IMR-90 (cell line): ENCODE data around the gene BCHE. TPM values are rescaled to one million over a fixed set of nuclear protein-coding genes. Genes with fewer than 3 reads are reported as not detected.

ENCODE experiments used
- ATAC-seq: fragments of 200-7000 bp; cut with Tn5 transposase; 2 replicates; pipeline ENCODE4 v1.9.1; 2020; ENCODE audit warnings: low read depth, mild to moderate bottlenecking, moderate library complexity
- BruUV-seq: library from RNA; stranded (reverse); fragments of 400-500 nt; replicated peaks from 2 replicates; lab custom pipeline; 2021; lab: Mats Ljungman, UMichigan
- CTCF ChIA-PET: fragments of 300-600 bp; formaldehyde crosslinking; extraction: SDS; loops from one replicate; lab custom pipeline; 2021; ENCODE audit warnings: antibody characterized with exemption; lab: Yijun Ruan, JAX
- POLR2A ChIA-PET: fragments of 300-600 bp; sonication (Branson Sonifier 250); formaldehyde crosslinking; loops from one replicate; lab custom pipeline; 2022; ENCODE audit warnings: antibody characterized with exemption; ENCODE audit not compliant: unreplicated experiment; lab: Charles Lee
- DNase-seq: peaks from one replicate; pipeline ENCODE4 v3.0.0; 2013
- H2AFZ ChIP-seq: replicated peaks from 2 replicates; pipeline ENCODE3; 2013; ENCODE audit warnings: low read length, mild to moderate bottlenecking; ENCODE audit not compliant: poor library complexity
- H2AK5ac ChIP-seq: 2 replicates; pipeline ENCODE4 v1.6.1; 2013; ENCODE audit warnings: low read depth, low read length, inconsistent platforms
- H2AK9ac ChIP-seq: replicated peaks from 2 replicates; pipeline ENCODE3; 2013; ENCODE audit warnings: mild to moderate bottlenecking, low read depth, low read length, moderate library complexity; ENCODE audit not compliant: poor library complexity
- H2BK120ac ChIP-seq: 2 replicates; pipeline ENCODE4 v1.6.1; 2013; ENCODE audit warnings: low read depth, low read length, inconsistent platforms
- H2BK15ac ChIP-seq: 3 replicates; pipeline ENCODE4 v1.6.1; 2013; ENCODE audit warnings: low read depth, low read length, inconsistent platforms
- H2BK20ac ChIP-seq: 2 replicates; pipeline ENCODE4 v1.6.1; 2013; ENCODE audit warnings: low read depth, mild to moderate bottlenecking, inconsistent platforms, low read length, moderate library complexity
- H2BK5ac ChIP-seq: 2 replicates; pipeline ENCODE4 v1.6.1; 2013; ENCODE audit warnings: mild to moderate bottlenecking, low read depth, low read length, inconsistent platforms; ENCODE audit not compliant: poor library complexity, severe bottlenecking
- H3K14ac ChIP-seq: replicated peaks from 2 replicates; pipeline ENCODE4 v1.6.1; 2013; ENCODE audit warnings: low read depth, low read length, inconsistent platforms
- H3K18ac ChIP-seq: 2 replicates; pipeline ENCODE4 v1.6.1; 2013; ENCODE audit warnings: low read depth, low read length, control low read depth
- H3K23ac ChIP-seq: 2 replicates; pipeline ENCODE4 v1.6.1; 2013; ENCODE audit warnings: low read depth, low read length, inconsistent platforms
- H3K27ac ChIP-seq: 2 replicates; pipeline ENCODE4 v1.5.1; 2013; ENCODE audit warnings: mild to moderate bottlenecking, control low read depth, low read length; ENCODE audit not compliant: insufficient read depth
- H3K27me3 ChIP-seq: 2 replicates; pipeline ENCODE4 v1.6.1; 2013; ENCODE audit warnings: low read length; ENCODE audit not compliant: control insufficient read depth, insufficient read depth
- H3K36me3 ChIP-seq: 2 replicates; pipeline ENCODE4 v1.6.1; 2013; ENCODE audit warnings: low read length, mixed read lengths; ENCODE audit not compliant: control insufficient read depth, insufficient read depth
- H3K4ac ChIP-seq: 2 replicates; pipeline ENCODE4 v1.6.1; 2013; ENCODE audit warnings: low read depth, low read length, inconsistent platforms
- H3K4me1 ChIP-seq: 2 replicates; pipeline ENCODE4 v1.6.1; 2013; ENCODE audit warnings: low read length, mixed read lengths; ENCODE audit not compliant: control insufficient read depth, insufficient read depth
- H3K4me2 ChIP-seq: 2 replicates; pipeline ENCODE4 v1.6.1; 2013; ENCODE audit warnings: low read depth, mild to moderate bottlenecking, control low read depth, low read length, moderate library complexity
- H3K4me3 ChIP-seq: 2 replicates; pipeline ENCODE4 v1.5.1; 2013; ENCODE audit warnings: low read depth, mild to moderate bottlenecking, control low read depth, low read length, moderate library complexity; ENCODE audit not compliant: insufficient read depth
- H3K56ac ChIP-seq: 2 replicates; pipeline ENCODE4 v1.6.1; 2013; ENCODE audit warnings: low read length, inconsistent platforms; ENCODE audit not compliant: insufficient read depth; ENCODE audit errors: extremely low read depth
- H3K79me1 ChIP-seq, 2 experiments: 2 replicates each; pipeline ENCODE4 v1.6.1; 2013; ENCODE audit warnings: low read length in 2 of 2, inconsistent platforms in 1 of 2, low read depth in 1 of 2
- H3K9ac ChIP-seq: 2 replicates; pipeline ENCODE4 v1.6.1; 2013; ENCODE audit warnings: low read depth, low read length, control low read depth
- H3K9me1 ChIP-seq: 2 replicates; pipeline ENCODE4 v1.6.1; 2013; ENCODE audit warnings: low read length, inconsistent platforms; ENCODE audit not compliant: insufficient read depth
- H3K9me3 ChIP-seq: 2 replicates; pipeline ENCODE4 v1.6.1; 2013; ENCODE audit warnings: low read length; ENCODE audit not compliant: control insufficient read depth, insufficient read depth
- H4K20me1 ChIP-seq: 2 replicates; pipeline ENCODE4 v1.6.1; 2013; ENCODE audit warnings: low read length, inconsistent platforms; ENCODE audit not compliant: insufficient read depth
- H4K5ac ChIP-seq: 2 replicates; pipeline ENCODE4 v1.6.1; 2013; ENCODE audit warnings: mild to moderate bottlenecking, low read depth, low read length, control low read depth
- H4K8ac ChIP-seq, 2 experiments: 2 replicates each; pipeline ENCODE4 v1.6.1; 2013; ENCODE audit warnings: low read depth in 2 of 2, low read length in 2 of 2, control low read depth in 1 of 2, inconsistent platforms in 1 of 2
- H4K91ac ChIP-seq: 2 replicates; pipeline ENCODE4 v1.6.1; 2013; ENCODE audit warnings: low read depth, low read length, inconsistent platforms; ENCODE audit not compliant: insufficient read depth
- BHLHE40 ChIP-seq: fragments of 150-350 bp; IDR thresholded peaks from 2 replicates; pipeline ENCODE4 v1.6.1; 2016; ENCODE audit warnings: mild to moderate bottlenecking, low read depth, low read length
- CEBPB ChIP-seq: IDR thresholded peaks from 2 replicates; pipeline ENCODE4 v1.6.1; 2012; ENCODE audit warnings: low read depth, low read length, improper control_type of control experiment
- CHD1 ChIP-seq: IDR thresholded peaks from 2 replicates; pipeline ENCODE4 v1.6.1; 2012; ENCODE audit warnings: low read depth, low read length, improper control_type of control experiment
- FOS ChIP-seq: fragments of 150-350 bp; IDR thresholded peaks from 2 replicates; pipeline ENCODE4 v1.6.1; 2016; ENCODE audit warnings: low read depth, low read length
- MAFK ChIP-seq: IDR thresholded peaks from 2 replicates; pipeline ENCODE4 v1.6.1; 2012; ENCODE audit warnings: low read depth, low read length, improper control_type of control experiment
- MAZ ChIP-seq: IDR thresholded peaks from 2 replicates; pipeline ENCODE4 v1.6.1; 2012; ENCODE audit warnings: low read depth, mild to moderate bottlenecking, low read length, improper control_type of control experiment, moderate library complexity, borderline replicate concordance
- MXI1 ChIP-seq: IDR thresholded peaks from 2 replicates; pipeline ENCODE4 v1.6.1; 2012; ENCODE audit warnings: low read depth, mild to moderate bottlenecking, low read length, moderate library complexity, borderline replicate concordance
- NFE2L2 ChIP-seq: fragments of 150-350 bp; IDR thresholded peaks from 2 replicates; pipeline ENCODE4 v1.6.1; 2016; ENCODE audit warnings: low read depth, mild to moderate bottlenecking, low read length
- POLR2A ChIP-seq: IDR thresholded peaks from 2 replicates; pipeline ENCODE4 v1.6.1; 2012; ENCODE audit warnings: mild to moderate bottlenecking, low read depth, low read length
- RAD21 ChIP-seq: IDR thresholded peaks from 2 replicates; pipeline ENCODE4 v1.6.1; 2012; ENCODE audit warnings: low read length, improper control_type of control experiment
- RCOR1 ChIP-seq: IDR thresholded peaks from 2 replicates; pipeline ENCODE4 v1.6.1; 2012; ENCODE audit warnings: mild to moderate bottlenecking, low read length, improper control_type of control experiment; ENCODE audit not compliant: insufficient replicate concordance
- RFX5 ChIP-seq: IDR thresholded peaks from 2 replicates; pipeline ENCODE4 v1.8.0; 2012; ENCODE audit warnings: low read depth, mild to moderate bottlenecking, low read length, moderate library complexity
- SMC3 ChIP-seq: fragments of 150-350 bp; IDR thresholded peaks from 2 replicates; pipeline ENCODE4 v1.6.1; 2016; ENCODE audit warnings: low read depth, mild to moderate bottlenecking, antibody characterized with exemption, low read length, moderate library complexity
- WGBS, 2 experiments: methylation state at CpG; one replicate each; pipeline versions ENCODE4 v1.1.5 to v1.1.7; 2013; ENCODE audit warnings: missing lambda C conversion rate in 2 of 2; ENCODE audit not compliant: insufficient read length in 1 of 2; ENCODE audit errors: extremely low coverage in 2 of 2; 5-methylcytosine and 5-hydroxymethylcytosine counted together
- dilution Hi-C: fragments of 300-500 bp; cut with HindIII; formaldehyde crosslinking; loops from one replicate; pipeline ENCODE4 v1.14.3; 2018; ENCODE audit warnings: low sequenced_read_pairs; ENCODE audit not compliant: unreplicated experiment
- in situ Hi-C: fragments of 300-500 bp; cut with MboI; formaldehyde crosslinking; loops from 3 replicates; pipeline ENCODE4 v1.14.3; 2019; ENCODE audit warnings: low sequenced_read_pairs, inconsistent platforms, mixed read lengths
- intact Hi-C: fragments of 100-400 bp; cut with micrococcal nuclease; formaldehyde crosslinking; loops from 2 replicates; pipeline ENCODE4 v1.10.0; 2022
- polyA plus RNA-seq, 3 experiments: library from polyadenylated mRNA; depleted of rRNA; stranded (reverse); fragments of >200 nt; gene quantifications; 2 replicates each; pipeline ENCODE4 v1.2.3, GENCODE V29; 2012; ENCODE audit warnings: low replicate concordance in 1 of 3
- total RNA-seq: library from RNA; depleted of rRNA; stranded (reverse); fragments of >200 nt; gene quantifications from 2 replicates; pipeline ENCODE4 v1.2.3, GENCODE V29; 2012
- TF ChIP-seq, protein P1 (sequence below): fragments of 150-350 bp; IDR thresholded peaks from 2 replicates; pipeline ENCODE4 v1.6.1; 2016; ENCODE audit warnings: low read depth, mild to moderate bottlenecking, low read length, moderate library complexity, borderline replicate concordance
- TF ChIP-seq, protein P2 (sequence below): conservative IDR thresholded peaks from 2 replicates; pipeline ENCODE4 v1.5.1; 2012; ENCODE audit warnings: mild to moderate bottlenecking, low read depth, low read length, improper control_type of control experiment
- TF ChIP-seq, protein P3 (sequence below): fragments of 150-350 bp; IDR thresholded peaks from 2 replicates; pipeline ENCODE4 v1.6.1; 2017; ENCODE audit warnings: mild to moderate bottlenecking, antibody characterized with exemption, low read length, low read depth

The BCHE gene
- total and polyA plus RNA-seq, 2 of the 4 experiments (the other 2 are of a cell fraction): 1.5 to 1.6 TPM

DNA sequence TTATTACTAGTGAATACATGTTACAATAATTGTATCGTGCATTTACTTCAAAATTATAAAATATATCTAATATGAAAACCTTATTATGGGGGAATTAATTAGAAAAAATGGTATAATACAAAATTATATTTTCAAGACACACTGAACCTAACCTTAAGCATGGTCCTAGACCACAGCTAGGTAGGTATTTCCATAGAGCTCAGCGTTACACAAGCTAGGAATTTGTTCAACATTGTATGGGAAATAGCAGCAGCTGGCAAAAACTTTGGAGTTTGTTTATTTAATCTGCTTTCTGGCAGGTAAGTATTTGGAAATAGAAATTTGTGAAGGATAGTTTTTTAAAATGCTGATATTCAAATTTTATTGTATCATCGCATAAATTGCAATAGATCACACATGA lies 52.9 kb downstream of the BCHE start:
- Histone ChIP-seq H2BK15ac (no peak overlapping the region), H3K4ac (no peak overlapping the region), H3K23ac (no peak overlapping the region), H2AK9ac (no peak overlapping the region), H2BK20ac (no peak overlapping the region), H3K27me3 (no peaks in the 10 kb centered on the region), H3K14ac (no peak overlapping the region), H3K36me3 (no peaks in the 10 kb centered on the region), H4K20me1 (no peaks in the 10 kb centered on the region), H2BK120ac (no peak overlapping the region), H3K18ac (no peak overlapping the region), H4K91ac (no peak overlapping the region), H3K4me3 (no peak overlapping the region), H3K9ac (no peak overlapping the region), H3K4me2 (no peak overlapping the region), H3K79me1 (no peaks in the 10 kb centered on the region), H4K5ac (no peak overlapping the region), H3K56ac (no peak overlapping the region), H3K9me3 (no peaks in the 10 kb centered on the region; the same call in 1 of the 2 replicates), H2AFZ (no peak overlapping the region), H3K9me1 (no peaks in the 10 kb centered on the region), H2BK5ac (no peak overlapping the region), H3K4me1 (no peaks in the 10 kb centered on the region), H4K8ac (no peak overlapping the region), H3K27ac (no peak overlapping the region), H2AK5ac (no peak overlapping the region)
- ChIA-PET CTCF (no interaction called here), POLR2A (no interaction called here)
- DNase-seq (no peak), ATAC-seq (no peak)
- dilution Hi-C loops (no loop called here), intact Hi-C loops (no loop called here), in situ Hi-C loops (no loop called here)
- no TSS peak for BruUV-seq
- TF ChIP-seq MXI1: no peak
- no peak for TF ChIP-seq CHD1
- TF ChIP-seq RCOR1: no peak
- TF ChIP-seq RAD21: no peak
- no peak for TF ChIP-seq MAFK
- TF ChIP-seq FOS: no peak
- TF ChIP-seq, protein P1, sequence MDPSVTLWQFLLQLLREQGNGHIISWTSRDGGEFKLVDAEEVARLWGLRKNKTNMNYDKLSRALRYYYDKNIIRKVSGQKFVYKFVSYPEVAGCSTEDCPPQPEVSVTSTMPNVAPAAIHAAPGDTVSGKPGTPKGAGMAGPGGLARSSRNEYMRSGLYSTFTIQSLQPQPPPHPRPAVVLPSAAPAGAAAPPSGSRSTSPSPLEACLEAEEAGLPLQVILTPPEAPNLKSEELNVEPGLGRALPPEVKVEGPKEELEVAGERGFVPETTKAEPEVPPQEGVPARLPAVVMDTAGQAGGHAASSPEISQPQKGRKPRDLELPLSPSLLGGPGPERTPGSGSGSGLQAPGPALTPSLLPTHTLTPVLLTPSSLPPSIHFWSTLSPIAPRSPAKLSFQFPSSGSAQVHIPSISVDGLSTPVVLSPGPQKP: no peak
- TF ChIP-seq NFE2L2: no peak
- TF ChIP-seq SMC3: no peak
- TF ChIP-seq POLR2A: no peak
- TF ChIP-seq, protein P2, sequence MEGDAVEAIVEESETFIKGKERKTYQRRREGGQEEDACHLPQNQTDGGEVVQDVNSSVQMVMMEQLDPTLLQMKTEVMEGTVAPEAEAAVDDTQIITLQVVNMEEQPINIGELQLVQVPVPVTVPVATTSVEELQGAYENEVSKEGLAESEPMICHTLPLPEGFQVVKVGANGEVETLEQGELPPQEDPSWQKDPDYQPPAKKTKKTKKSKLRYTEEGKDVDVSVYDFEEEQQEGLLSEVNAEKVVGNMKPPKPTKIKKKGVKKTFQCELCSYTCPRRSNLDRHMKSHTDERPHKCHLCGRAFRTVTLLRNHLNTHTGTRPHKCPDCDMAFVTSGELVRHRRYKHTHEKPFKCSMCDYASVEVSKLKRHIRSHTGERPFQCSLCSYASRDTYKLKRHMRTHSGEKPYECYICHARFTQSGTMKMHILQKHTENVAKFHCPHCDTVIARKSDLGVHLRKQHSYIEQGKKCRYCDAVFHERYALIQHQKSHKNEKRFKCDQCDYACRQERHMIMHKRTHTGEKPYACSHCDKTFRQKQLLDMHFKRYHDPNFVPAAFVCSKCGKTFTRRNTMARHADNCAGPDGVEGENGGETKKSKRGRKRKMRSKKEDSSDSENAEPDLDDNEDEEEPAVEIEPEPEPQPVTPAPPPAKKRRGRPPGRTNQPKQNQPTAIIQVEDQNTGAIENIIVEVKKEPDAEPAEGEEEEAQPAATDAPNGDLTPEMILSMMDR: no peak
- TF ChIP-seq, protein P3, sequence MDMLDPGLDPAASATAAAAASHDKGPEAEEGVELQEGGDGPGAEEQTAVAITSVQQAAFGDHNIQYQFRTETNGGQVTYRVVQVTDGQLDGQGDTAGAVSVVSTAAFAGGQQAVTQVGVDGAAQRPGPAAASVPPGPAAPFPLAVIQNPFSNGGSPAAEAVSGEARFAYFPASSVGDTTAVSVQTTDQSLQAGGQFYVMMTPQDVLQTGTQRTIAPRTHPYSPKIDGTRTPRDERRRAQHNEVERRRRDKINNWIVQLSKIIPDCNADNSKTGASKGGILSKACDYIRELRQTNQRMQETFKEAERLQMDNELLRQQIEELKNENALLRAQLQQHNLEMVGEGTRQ: no peak
- TF ChIP-seq CEBPB: no peak
- no peak for TF ChIP-seq RFX5
- TF ChIP-seq BHLHE40: no peak
- TF ChIP-seq MAZ: no peak
- WGBS, 2 experiments: no CpG with 5 or more reads among the region's 3 CpGs
